Measurements from ENCODE around the gene OS9.

OS9 gene

GRCh38 chr12:57679697-57680096, 14.2 kb upstream of the OS9 start:
- Histone ChIP-seq H4K12ac (ENCODE audit: low read depth, low read length) (no peak overlapping the region), H3K23ac (ENCODE audit: low read length) (no peak overlapping the region)
- no peak for DNase-seq

GRCh38 chr12:57687862-57688261, 6.1 kb upstream of the OS9 start:
- H3K79me2 ChIP-seq (ENCODE audit: control insufficient read depth, insufficient read depth, low read length, poor library complexity): no peaks in the 10 kb centered on the region
- no peak overlapping the region for H2AK5ac ChIP-seq (ENCODE audit: low read length)
- H4K91ac ChIP-seq (ENCODE audit: low read depth, low read length): no peak overlapping the region
- no peak overlapping the region for H3K4ac ChIP-seq (ENCODE audit: low read depth, low read length)
- H4K8ac ChIP-seq (ENCODE audit: low read depth, low read length): no peak overlapping the region
- H3K4me3 ChIP-seq (ENCODE audit: low read depth, low read length): no peak overlapping the region
- no peak overlapping the region for H3K9ac ChIP-seq (ENCODE audit: low read length)
- no peak overlapping the region for H3K23ac ChIP-seq (ENCODE audit: low read length)
- H2BK120ac ChIP-seq (ENCODE audit: insufficient read depth, low read length, poor library complexity): no peak overlapping the region
- H4K12ac ChIP-seq (ENCODE audit: low read depth, low read length): no peak overlapping the region
- no peak for DNase-seq
- H3K27ac ChIP-seq (ENCODE audit: low read depth, low read length): no peak overlapping the region
- H2BK5ac ChIP-seq (ENCODE audit: low read depth, low read length, poor library complexity): no peak overlapping the region
- no peaks in the 10 kb centered on the region for H3K27me3 ChIP-seq (ENCODE audit: insufficient read depth, low read length)
- H3K18ac ChIP-seq (ENCODE audit: low read length): no peak overlapping the region
- no peak overlapping the region for H2AFZ ChIP-seq (ENCODE audit: insufficient read depth, low read length, poor library complexity)
- no peaks in the 10 kb centered on the region for H3K9me3 ChIP-seq (ENCODE audit: insufficient read depth, low read depth, low read length)
- no peak overlapping the region for H3K14ac ChIP-seq (ENCODE audit: low read length)
- no peaks in the 10 kb centered on the region for H3K79me1 ChIP-seq (ENCODE audit: low read length)
- no peak overlapping the region for H3K4me2 ChIP-seq (ENCODE audit: low read length)
- H3K36me3 ChIP-seq (ENCODE audit: control insufficient read depth in 1 of 2, insufficient read depth in 2 of 2, low read length in 2 of 2): no peaks in the 10 kb centered on the region
- no peak overlapping the region for H2BK12ac ChIP-seq (ENCODE audit: low read length)
- no CpG with 5 or more reads among the region's 4 CpGs for WGBS (ENCODE audit: extremely low coverage, insufficient coverage, insufficient read length)
- no peaks in the 10 kb centered on the region for H3K4me1 ChIP-seq (ENCODE audit: control insufficient read depth in 1 of 2, insufficient read depth in 2 of 2, low read length in 2 of 2)

More at GRCh38 chr12:57679697-57680096, 14.2 kb upstream of the OS9 start:
- Histone ChIP-seq H2AFZ (ENCODE audit: insufficient read depth, low read length, poor library complexity) (no peak overlapping the region), H3K4ac (ENCODE audit: low read depth, low read length) (no peak overlapping the region), H3K9ac (ENCODE audit: low read length) (no peak overlapping the region), H3K27me3 (ENCODE audit: insufficient read depth, low read length) (no peaks in the 10 kb centered on the region), H3K79me1 (ENCODE audit: low read length) (no peaks in the 10 kb centered on the region), H3K4me1 (ENCODE audit: control insufficient read depth in 1 of 2, insufficient read depth in 2 of 2, low read length in 2 of 2) (no peaks in the 10 kb centered on the region), H3K27ac (ENCODE audit: low read depth, low read length) (no peak overlapping the region), H4K91ac (ENCODE audit: low read depth, low read length) (no peak overlapping the region), H2BK12ac (ENCODE audit: low read length) (no peak overlapping the region), H3K14ac (ENCODE audit: low read length) (no peak overlapping the region), H2AK5ac (ENCODE audit: low read length) (no peak overlapping the region), H3K18ac (ENCODE audit: low read length) (no peak overlapping the region), H3K79me2 (ENCODE audit: control insufficient read depth, insufficient read depth, low read length, poor library complexity) (no peaks in the 10 kb centered on the region), H2BK120ac (ENCODE audit: insufficient read depth, low read length, poor library complexity) (no peak overlapping the region), H3K4me2 (ENCODE audit: low read length) (no peak overlapping the region), H3K9me3 (ENCODE audit: insufficient read depth, low read depth, low read length) (peaks cover 5% of the 10 kb centered on the region), H2BK5ac (ENCODE audit: low read depth, low read length, poor library complexity) (no peak overlapping the region), H3K36me3 (ENCODE audit: control insufficient read depth in 1 of 2, insufficient read depth in 2 of 2, low read length in 2 of 2) (no peaks in the 10 kb centered on the region), H4K8ac (ENCODE audit: low read depth, low read length) (no peak overlapping the region), H3K4me3 (ENCODE audit: low read depth, low read length) (no peak overlapping the region)

GRCh38 chr12:57688931-57689330, 5.0 kb upstream of the OS9 start:
- no peak overlapping the region for H2AK5ac ChIP-seq (ENCODE audit: low read length)
- H3K9me3 ChIP-seq (ENCODE audit: insufficient read depth, low read depth, low read length): no peaks in the 10 kb centered on the region
- H3K27me3 ChIP-seq (ENCODE audit: insufficient read depth, low read length): no peaks in the 10 kb centered on the region
- H3K14ac ChIP-seq (ENCODE audit: low read length): no peak overlapping the region
- no peak overlapping the region for H3K9ac ChIP-seq (ENCODE audit: low read length)
- no peak overlapping the region for H3K23ac ChIP-seq (ENCODE audit: low read length)
- H3K4ac ChIP-seq (ENCODE audit: low read depth, low read length): no peak overlapping the region
- no peak overlapping the region for H3K4me3 ChIP-seq (ENCODE audit: low read depth, low read length)
- no peak overlapping the region for H2BK5ac ChIP-seq (ENCODE audit: low read depth, low read length, poor library complexity)
- peaks cover 0 to 2% of the 10 kb centered on the region in 2 experiments for H3K4me1 ChIP-seq (ENCODE audit: control insufficient read depth in 1 of 2, insufficient read depth in 2 of 2, low read length in 2 of 2)
- H4K8ac ChIP-seq (ENCODE audit: low read depth, low read length): no peak overlapping the region
- H4K12ac ChIP-seq (ENCODE audit: low read depth, low read length): no peak overlapping the region
- no peak overlapping the region for H2AFZ ChIP-seq (ENCODE audit: insufficient read depth, low read length, poor library complexity)
- no peak overlapping the region for H2BK120ac ChIP-seq (ENCODE audit: insufficient read depth, low read length, poor library complexity)
- no peak overlapping the region for H3K27ac ChIP-seq (ENCODE audit: low read depth, low read length)
- no peaks in the 10 kb centered on the region for H3K36me3 ChIP-seq (ENCODE audit: control insufficient read depth in 1 of 2, insufficient read depth in 2 of 2, low read length in 2 of 2)
- WGBS (ENCODE audit: extremely low coverage, insufficient coverage, insufficient read length): no CpG with 5 or more reads among the region's 2 CpGs
- no peak overlapping the region for H2BK12ac ChIP-seq (ENCODE audit: low read length)
- H3K18ac ChIP-seq (ENCODE audit: low read length): no peak overlapping the region
- no peaks in the 10 kb centered on the region for H3K79me1 ChIP-seq (ENCODE audit: low read length)
- H3K79me2 ChIP-seq (ENCODE audit: control insufficient read depth, insufficient read depth, low read length, poor library complexity): no peaks in the 10 kb centered on the region
- no peak overlapping the region for H3K4me2 ChIP-seq (ENCODE audit: low read length)
- H4K91ac ChIP-seq (ENCODE audit: low read depth, low read length): no peak overlapping the region
- no peak for DNase-seq

GRCh38 chr12:57692500-57692899, 1.4 kb upstream of the OS9 start:
- H3K9me3 ChIP-seq (ENCODE audit: insufficient read depth, low read depth, low read length): no peaks in the 10 kb centered on the region
- WGBS (ENCODE audit: extremely low coverage, insufficient coverage, insufficient read length): no CpG with 5 or more reads among the region's 15 CpGs

More at GRCh38 chr12:57692500-57692899, 1.4 kb upstream of the OS9 start:
- H3K79me2 ChIP-seq (ENCODE audit: control insufficient read depth, insufficient read depth, low read length, poor library complexity): peaks cover 2% of the 10 kb centered on the region
- H2BK120ac ChIP-seq (ENCODE audit: insufficient read depth, low read length, poor library complexity): no peak overlapping the region
- H2AK5ac ChIP-seq (ENCODE audit: low read length): no peak overlapping the region
- H2BK12ac ChIP-seq (ENCODE audit: low read length): no peak overlapping the region
- no peak overlapping the region for H2AFZ ChIP-seq (ENCODE audit: insufficient read depth, low read length, poor library complexity)
- no peak overlapping the region for H3K4me3 ChIP-seq (ENCODE audit: low read depth, low read length)
- H3K27ac ChIP-seq (ENCODE audit: low read depth, low read length): no peak overlapping the region
- H3K4ac ChIP-seq (ENCODE audit: low read depth, low read length): no peak overlapping the region
- H3K14ac ChIP-seq (ENCODE audit: low read length): no peak overlapping the region
- H4K91ac ChIP-seq (ENCODE audit: low read depth, low read length): no peak overlapping the region
- H2BK5ac ChIP-seq (ENCODE audit: low read depth, low read length, poor library complexity): no peak overlapping the region
- H3K27me3 ChIP-seq (ENCODE audit: insufficient read depth, low read length): no peaks in the 10 kb centered on the region
- H3K4me1 ChIP-seq (ENCODE audit: control insufficient read depth in 1 of 2, insufficient read depth in 2 of 2, low read length in 2 of 2): peaks cover 5 to 8% of the 10 kb centered on the region in 2 experiments
- H4K8ac ChIP-seq (ENCODE audit: low read depth, low read length): no peak overlapping the region
- H3K9ac ChIP-seq (ENCODE audit: low read length): no peak overlapping the region
- DNase-seq: no peak
- no peak overlapping the region for H3K23ac ChIP-seq (ENCODE audit: low read length)
- no peak overlapping the region for H4K12ac ChIP-seq (ENCODE audit: low read depth, low read length)
- H3K79me1 ChIP-seq (ENCODE audit: low read length): peaks cover 2% of the 10 kb centered on the region
- no peak overlapping the region for H3K18ac ChIP-seq (ENCODE audit: low read length)
- H3K36me3 ChIP-seq (ENCODE audit: control insufficient read depth in 1 of 2, insufficient read depth in 2 of 2, low read length in 2 of 2): peaks cover 6 to 13% of the 10 kb centered on the region in 2 experiments
- no peak overlapping the region for H3K4me2 ChIP-seq (ENCODE audit: low read length)
